Stimulated activated CD4-positive, alpha-beta T cell treated with anti-CD3 and anti-CD28 coated beads, Interleukin-1b, Interleukin-23, amount 100 ng/mL, for 1 hour (primary cell): ENCODE measurements around the gene VARS2.
A peak's percentile ranks its signal among the peaks of the same experiment; 100 is the strongest.
"Not testable (repeated sequence)": the region's sequence is repeated elsewhere in the genome, so short reads cannot be mapped to it uniquely, and the experiment has no call there.

Source experiments
- DNase-seq, 2 donors: peaks; one replicate each; pipeline ENCODE4 v3.0.0-alpha.2; 2020; ENCODE audit warnings: low read depth in 2 of 2

Gene VARS2

GRCh38 chr6:30914076-30914853 lies at the start of gene VARS2:
VARS2 (plus strand) TSS chr6:30914238; CDS start chr6:30914837, 599 bp downstream.
- DNase-seq: peak; percentile 72 to 78

GRCh38 chr6:30864325-30864724 lies 49.7 kb upstream of the VARS2 start:
- DNase-seq: no peak

- DNase-seq: not testable (repeated sequence)
Observed at GRCh38 chr6:30869241-30869749, 44.7 kb upstream of the VARS2 start.

- no peak for DNase-seq
Observed at GRCh38 chr6:30870546-30870945, 43.5 kb upstream of the VARS2 start.

- no peak for DNase-seq
Observed at GRCh38 chr6:30871592-30872183, 42.4 kb upstream of the VARS2 start.

- no peak for DNase-seq
Observed at GRCh38 chr6:30873137-30873640, 40.8 kb upstream of the VARS2 start.

GRCh38 chr6:30873795-30874194 lies 40.2 kb upstream of the VARS2 start:
- not testable (repeated sequence) for DNase-seq

GRCh38 chr6:30875244-30876038 lies 38.6 kb upstream of the VARS2 start:
- DNase-seq: no peak

GRCh38 chr6:30876039-30876730 lies 37.9 kb upstream of the VARS2 start:
- no peak for DNase-seq

GRCh38 chr6:30877419-30878262 lies 36.4 kb upstream of the VARS2 start:
- DNase-seq: peak; percentile 44 to 50

GRCh38 chr6:30879684-30880427 lies 34.2 kb upstream of the VARS2 start:
- DNase-seq: no peak

GRCh38 chr6:30880698-30881252 lies 33.3 kb upstream of the VARS2 start:
- DNase-seq: no peak

GRCh38 chr6:30881392-30882203 lies 32.4 kb upstream of the VARS2 start:
- DNase-seq: no peak

GRCh38 chr6:30882204-30882758 lies 31.8 kb upstream of the VARS2 start:
- no peak for DNase-seq

- DNase-seq: no peak
Observed at GRCh38 chr6:30882759-30883684, 31.0 kb upstream of the VARS2 start.

GRCh38 chr6:30883685-30884520 lies 30.1 kb upstream of the VARS2 start, which contains the start of gene DDR1:
DDR1 (plus strand) TSS chr6:30884519; CDS start chr6:30888730, 4,211 bp downstream.
- no peak for DNase-seq
